Glutamatergic neuron (in vitro differentiated cells): ENCODE data around the gene WASL. TPM values are rescaled to one million over a fixed set of nuclear protein-coding genes. Genes with fewer than 3 reads are reported as not detected.

Source experiments
- DNase-seq: peaks from one replicate; pipeline ENCODE4 v3.0.0; 2022
- H3K27ac Mint-ChIP-seq: one replicate; pipeline ENCODE4 v1.8.0; 2020; ENCODE audit warnings: mild to moderate bottlenecking, mixed read lengths, inconsistent platforms; ENCODE audit not compliant: unreplicated experiment
- H3K27me3 Mint-ChIP-seq: one replicate; pipeline ENCODE4 v1.8.0; 2020; ENCODE audit warnings: mild to moderate bottlenecking, moderate library complexity, mixed read lengths, inconsistent platforms; ENCODE audit not compliant: unreplicated experiment
- H3K36me3 Mint-ChIP-seq: one replicate; pipeline ENCODE4 v1.8.0; 2020; ENCODE audit warnings: mild to moderate bottlenecking, mixed read lengths, inconsistent platforms; ENCODE audit not compliant: unreplicated experiment
- H3K4me1 Mint-ChIP-seq: one replicate; pipeline ENCODE4 v1.8.0; 2020; ENCODE audit warnings: mild to moderate bottlenecking, low read depth, mixed read lengths, inconsistent platforms; ENCODE audit not compliant: unreplicated experiment
- H3K4me3 Mint-ChIP-seq: one replicate; pipeline ENCODE4 v1.8.0; 2020; ENCODE audit warnings: mild to moderate bottlenecking, mixed read lengths, inconsistent platforms; ENCODE audit not compliant: unreplicated experiment
- H3K9me3 Mint-ChIP-seq: one replicate; pipeline ENCODE4 v1.8.0; 2020; ENCODE audit warnings: mild to moderate bottlenecking, moderate library complexity, mixed read lengths, inconsistent platforms; ENCODE audit not compliant: unreplicated experiment
- CTCF ChIP-seq: fragments of 200-600 bp; sonication (generic); IDR thresholded peaks from one replicate; pipeline ENCODE4 v1.5.0; 2021; ENCODE audit not compliant: partially characterized antibody, unreplicated experiment
- total RNA-seq: library from RNA; stranded (reverse); fragmentation: NEBNext Ultra II Directional; extraction: Animal tissue kit (Norgen Biotek cat#: 25700); gene quantifications from one replicate; pipeline ENCODE4 v1.2.1, GENCODE V29; 2021; ENCODE audit not compliant: unreplicated experiment

Gene WASL
- total RNA-seq, 1 donor from 2014 or later: 33.0 TPM

- Mint-ChIP-seq H3K36me3 (no peaks in the 10 kb centered on the region), H3K9me3 (peaks cover 13% of the 10 kb centered on the region), H3K27me3 (peaks cover 6% of the 10 kb centered on the region), H3K4me3 (peak overlapping the region; percentile 63), H3K27ac (peak overlapping the region; percentile 33), H3K4me1 (peaks cover 24% of the 10 kb centered on the region)
- no peak for TF ChIP-seq CTCF
- no peak for DNase-seq
These were observed 1.8 kb upstream of the WASL start for GRCh38 chr7:123750389-123751230.

GRCh38 chr7:123749537-123749857, 694 bp upstream of the WASL start:
- Mint-ChIP-seq H3K27ac (peak overlapping the region; percentile 93), H3K4me1 (peaks cover 33% of the 10 kb centered on the region), H3K27me3 (peaks cover 6% of the 10 kb centered on the region), H3K4me3 (peak overlapping the region; percentile 97), H3K36me3 (no peaks in the 10 kb centered on the region), H3K9me3 (peaks cover 13% of the 10 kb centered on the region)
- no peak for DNase-seq
- TF ChIP-seq CTCF: no peak

GRCh38 chr7:123748171-123748733, 551 bp downstream of the WASL start:
- Mint-ChIP-seq H3K27ac (peak overlapping the region; percentile 99), H3K4me3 (peak overlapping the region; percentile 98), H3K4me1 (peaks cover 39% of the 10 kb centered on the region), H3K36me3 (no peaks in the 10 kb centered on the region), H3K27me3 (peaks cover 6% of the 10 kb centered on the region), H3K9me3 (peaks cover 13% of the 10 kb centered on the region)
- no peak for TF ChIP-seq CTCF
- peak; percentile 64 for DNase-seq

GRCh38 chr7:123747620-123748141, 1.1 kb downstream of the WASL start:
- Mint-ChIP-seq H3K4me3 (peak overlapping the region; percentile 98), H3K27ac (peak overlapping the region; percentile 99), H3K9me3 (peaks cover 13% of the 10 kb centered on the region), H3K36me3 (no peaks in the 10 kb centered on the region), H3K4me1 (peaks cover 39% of the 10 kb centered on the region), H3K27me3 (peaks cover 6% of the 10 kb centered on the region)
- DNase-seq: peak; percentile 58
- no peak for TF ChIP-seq CTCF

GRCh38 chr7:123746931-123747488, 1.8 kb downstream of the WASL start:
- no peaks in the 10 kb centered on the region for H3K36me3 Mint-ChIP-seq
- peaks cover 13% of the 10 kb centered on the region for H3K9me3 Mint-ChIP-seq

More at GRCh38 chr7:123746931-123747488, 1.8 kb downstream of the WASL start:
- peak overlapping the region; percentile 98 for H3K4me3 Mint-ChIP-seq
- H3K4me1 Mint-ChIP-seq: peaks cover 34% of the 10 kb centered on the region
- no peak for TF ChIP-seq CTCF
- H3K27ac Mint-ChIP-seq: peak overlapping the region; percentile 99
- H3K27me3 Mint-ChIP-seq: peaks cover 6% of the 10 kb centered on the region
- no peak for DNase-seq
